HG02870 (cell line): Measurements from ENCODE around the gene CASP8.

Experiments
- ATAC-seq: cut with Tn5 transposase; IDR thresholded peaks from one replicate; pipeline ENCODE4 v1.9.1; 2021; ENCODE audit warnings: mild to moderate bottlenecking, moderate library complexity; ENCODE audit not compliant: unreplicated experiment

The CASP8 gene

GRCh38 chr2:201242571-201243277 lies 17.6 kb upstream of the CASP8 start:
- ATAC-seq, result no peak

GRCh38 chr2:201244829-201245228 lies 15.5 kb upstream of the CASP8 start:
- no peak for ATAC-seq

GRCh38 chr2:201246280-201246679 lies 14.1 kb upstream of the CASP8 start:
- no peak for ATAC-seq

- ATAC-seq, result peak; percentile 46
Measured at GRCh38 chr2:201248288-201248844, 12.0 kb upstream of the CASP8 start.

- no peak for ATAC-seq
Measured at GRCh38 chr2:201249889-201250288, 10.4 kb upstream of the CASP8 start.

- ATAC-seq, result no peak
Measured at GRCh38 chr2:201250741-201251140, 9.6 kb upstream of the CASP8 start.

- ATAC-seq, result no peak
Measured at GRCh38 chr2:201254081-201254730, 6.1 kb upstream of the CASP8 start.

- ATAC-seq, result no peak
Measured at GRCh38 chr2:201255408-201256033, 4.8 kb upstream of the CASP8 start.

- no peak for ATAC-seq
Measured at GRCh38 chr2:201256082-201256481, 4.3 kb upstream of the CASP8 start.

GRCh38 chr2:201257381-201257955 lies 2.9 kb upstream of the CASP8 start:
- ATAC-seq, result peak; percentile 54

- ATAC-seq, result peak; percentile 56
Measured at GRCh38 chr2:201257956-201258665, 2.2 kb upstream of the CASP8 start.

- ATAC-seq, result no peak
Measured at GRCh38 chr2:201258666-201259615, 1.4 kb upstream of the CASP8 start.

GRCh38 chr2:201261471-201261870 lies 1.1 kb downstream of the CASP8 start:
- ATAC-seq, result no peak

GRCh38 chr2:201261906-201262305 lies 1.6 kb downstream of the CASP8 start:
- ATAC-seq, result no peak

- no peak for ATAC-seq
Measured at GRCh38 chr2:201262718-201263117, 2.4 kb downstream of the CASP8 start.

GRCh38 chr2:201263779-201264178 lies 3.4 kb downstream of the CASP8 start:
- ATAC-seq, result no peak

- no peak for ATAC-seq
Measured at GRCh38 chr2:201264472-201265173, 4.3 kb downstream of the CASP8 start.

GRCh38 chr2:201266629-201267028 lies 6.3 kb downstream of the CASP8 start:
- no peak for ATAC-seq
